Endothelial cell of umbilical vein (primary cell): ENCODE results near the gene CIZ1. TPM values are rescaled to one million over a fixed set of nuclear protein-coding genes. Genes with fewer than 3 reads are reported as not detected.

Experiments used
- BruUV-seq: library from RNA; stranded (reverse); fragments of 400-500 nt; replicated peaks from 2 replicates; lab custom pipeline; 2021; lab: Mats Ljungman, UMichigan
- CTCF ChIA-PET: fragments of 300-600, 350-600 bp; sonication (Branson Sonifier 250); formaldehyde crosslinking; loops from one replicate; lab custom pipeline; 2021; ENCODE audit warnings: antibody characterized with exemption, inconsistent platforms; lab: Charles Lee
- POLR2A ChIA-PET: fragments of 300-600, 350-600 bp; sonication (Branson Sonifier 250); formaldehyde crosslinking; loops from one replicate; lab custom pipeline; 2021; ENCODE audit warnings: antibody characterized with exemption, inconsistent platforms; lab: Charles Lee
- DNase-seq: peaks from one replicate; pipeline ENCODE4 v3.0.0-alpha.2; 2011; ENCODE audit warnings: low read depth, low spot score
- FAIRE-seq: peaks from 2 replicates; lab custom pipeline; 2011; peaks lifted over from hg19 to GRCh38; lab: Jason Lieb, UNC
- H2AFZ ChIP-seq: 2 replicates; pipeline ENCODE4 v1.6.0; 2012; ENCODE audit warnings: low read depth, low read length, control low read depth, inconsistent platforms
- H3K27ac ChIP-seq: 2 replicates; pipeline ENCODE4 v1.5.1; 2011; ENCODE audit warnings: low read depth, mild to moderate bottlenecking, control low read depth, low read length, moderate library complexity; ENCODE audit not compliant: insufficient read depth
- H3K27me3 ChIP-seq, 2 experiments: 2 replicates each; pipeline versions ENCODE4 v1.6.0 to v1.6.1; 2011; ENCODE audit warnings: low read length in 2 of 2, mixed read lengths in 1 of 2; ENCODE audit not compliant: control insufficient read depth in 2 of 2, insufficient read depth in 2 of 2
- H3K36me3 ChIP-seq, 2 experiments: 2 replicates in 1 of 2; 3 replicates in 1 of 2; pipeline ENCODE4 v1.5.1; 2011; ENCODE audit warnings: low read length in 2 of 2, mild to moderate bottlenecking in 1 of 2, moderate library complexity in 1 of 2; ENCODE audit not compliant: control insufficient read depth in 2 of 2, insufficient read depth in 2 of 2; ENCODE audit errors: extremely low read depth in 1 of 2
- H3K4me1 ChIP-seq: 3 replicates; pipeline ENCODE4 v1.5.1; 2011; ENCODE audit warnings: mild to moderate bottlenecking, low read length; ENCODE audit not compliant: control insufficient read depth, insufficient read depth; ENCODE audit errors: extremely low read depth
- H3K4me2 ChIP-seq: 2 replicates; pipeline ENCODE4 v1.6.1; 2011; ENCODE audit warnings: low read length, control low read depth, mixed read lengths; ENCODE audit not compliant: insufficient read depth
- H3K4me3 ChIP-seq, 3 experiments: fragments of 200-600 bp in 1 of 3; sonication (generic), shearing (Covaris generic) in 1 of 3; replicated peaks in 1 of 3; 2 replicates each; pipeline ENCODE4 v1.5.1; 2011 to 2016; ENCODE audit warnings: control low read depth in 3 of 3, low read length in 3 of 3, mild to moderate bottlenecking in 2 of 3, inconsistent platforms in 1 of 3, low read depth in 1 of 3, moderate library complexity in 1 of 3; ENCODE audit not compliant: insufficient read depth in 1 of 3
- H3K79me2 ChIP-seq: 2 replicates; pipeline ENCODE4 v1.6.0; 2012; ENCODE audit warnings: low read length, inconsistent platforms; ENCODE audit not compliant: control insufficient read depth, insufficient read depth
- H3K9ac ChIP-seq: replicated peaks from 2 replicates; pipeline ENCODE3; 2011; ENCODE audit warnings: low read length, control low read depth; ENCODE audit not compliant: insufficient read depth; ENCODE audit errors: extremely low read depth
- H3K9me1 ChIP-seq: replicated peaks from 3 replicates; pipeline ENCODE4 v1.6.0; 2011; ENCODE audit warnings: mild to moderate bottlenecking, low read length; ENCODE audit not compliant: control insufficient read depth, insufficient read depth; ENCODE audit errors: extremely low read depth
- H3K9me3 ChIP-seq: replicated peaks from 2 replicates; pipeline ENCODE4 v1.5.1; 2012; ENCODE audit warnings: low read length, inconsistent platforms; ENCODE audit not compliant: control insufficient read depth, insufficient read depth
- H4K20me1 ChIP-seq: replicated peaks from 2 replicates; pipeline ENCODE3; 2011; ENCODE audit warnings: mild to moderate bottlenecking, low read length; ENCODE audit not compliant: control insufficient read depth, insufficient read depth; ENCODE audit errors: extremely low read depth
- EZH2 ChIP-seq: IDR thresholded peaks from 2 replicates; pipeline ENCODE4 v1.6.1; 2012; ENCODE audit warnings: borderline replicate concordance, low read depth, mild to moderate bottlenecking, moderate library complexity, low read length, inconsistent platforms; ENCODE audit not compliant: severe bottlenecking
- FOS ChIP-seq: IDR thresholded peaks from 2 replicates; pipeline ENCODE4 v1.6.1; 2011; ENCODE audit warnings: mild to moderate bottlenecking, low read length, moderate library complexity, borderline replicate concordance; ENCODE audit not compliant: insufficient read depth
- GATA2 ChIP-seq: IDR thresholded peaks from 2 replicates; pipeline ENCODE4 v1.7.0; 2011; ENCODE audit warnings: low read depth, mild to moderate bottlenecking, moderate library complexity, mixed read lengths, low read length; ENCODE audit not compliant: insufficient read length, insufficient read depth
- JUN ChIP-seq: IDR thresholded peaks from 2 replicates; pipeline ENCODE4 v1.6.1; 2011; ENCODE audit warnings: borderline replicate concordance, low read depth; ENCODE audit not compliant: insufficient read length, insufficient read depth
- MYC ChIP-seq: IDR thresholded peaks from one replicate; pipeline ENCODE4 v1.6.1; 2011; ENCODE audit warnings: mild to moderate bottlenecking, low read depth, low read length
- POLR2A ChIP-seq: IDR thresholded peaks from 2 replicates; pipeline ENCODE4 v1.6.1; 2012; ENCODE audit warnings: low read depth, mild to moderate bottlenecking, control low read depth, low read length
- POLR2AphosphoS5 ChIP-seq: IDR thresholded peaks from 2 replicates; pipeline ENCODE4 v1.6.1; 2012; ENCODE audit warnings: low read depth, mild to moderate bottlenecking, control low read depth, low read length, moderate library complexity; ENCODE audit not compliant: insufficient read depth
- dilution Hi-C: fragments of 300-500 bp; cut with MboI; formaldehyde crosslinking; loops from one replicate; pipeline ENCODE4 v1.15.0; 2019; ENCODE audit warnings: low sequenced_read_pairs; ENCODE audit not compliant: extremely low pct_ligation_motif_present
- intact Hi-C: fragments of 100-400 bp; cut with micrococcal nuclease; formaldehyde crosslinking; loops from one replicate; pipeline ENCODE4 v1.10.0; 2022
- polyA plus RNA-seq, 4 experiments: library from polyadenylated mRNA; depleted of rRNA in 3 of 4; stranded (reverse) in 3 of 4; unstranded in 1 of 4; fragments of >200 nt; gene quantifications; 2 replicates each; pipeline versions ENCODE4 v1.2.1 to v1.2.3, GENCODE V29; 2011 to 2012; ENCODE audit warnings: missing spikeins in 1 of 4
- total RNA-seq: library from RNA; stranded (reverse); gene quantifications from 2 replicates; pipeline ENCODE4 v1.2.3, GENCODE V29; 2021
- TF ChIP-seq, protein P1 (sequence below): IDR thresholded peaks from 2 replicates; pipeline ENCODE4 v1.6.1; 2011; ENCODE audit not compliant: insufficient read depth, insufficient read length
- TF ChIP-seq, protein P2 (sequence below), 2 donors: IDR thresholded peaks; 1 replicate in 1 of 2; 2 replicates in 1 of 2; pipeline ENCODE4 v1.5.1; 2011; ENCODE audit warnings: low read length in 2 of 2, mild to moderate bottlenecking in 2 of 2, moderate library complexity in 2 of 2, control low read depth in 1 of 2, inconsistent platforms in 1 of 2, low read depth in 1 of 2; ENCODE audit not compliant: insufficient read depth in 1 of 2; ENCODE audit errors: extremely low read depth in 1 of 2

The CIZ1 gene
- total and polyA plus RNA-seq, 2 donors (not counting 3 experiments of a cell fraction or from before 2014, with no cell fraction given), result 88.3 to 150 TPM

DNA sequence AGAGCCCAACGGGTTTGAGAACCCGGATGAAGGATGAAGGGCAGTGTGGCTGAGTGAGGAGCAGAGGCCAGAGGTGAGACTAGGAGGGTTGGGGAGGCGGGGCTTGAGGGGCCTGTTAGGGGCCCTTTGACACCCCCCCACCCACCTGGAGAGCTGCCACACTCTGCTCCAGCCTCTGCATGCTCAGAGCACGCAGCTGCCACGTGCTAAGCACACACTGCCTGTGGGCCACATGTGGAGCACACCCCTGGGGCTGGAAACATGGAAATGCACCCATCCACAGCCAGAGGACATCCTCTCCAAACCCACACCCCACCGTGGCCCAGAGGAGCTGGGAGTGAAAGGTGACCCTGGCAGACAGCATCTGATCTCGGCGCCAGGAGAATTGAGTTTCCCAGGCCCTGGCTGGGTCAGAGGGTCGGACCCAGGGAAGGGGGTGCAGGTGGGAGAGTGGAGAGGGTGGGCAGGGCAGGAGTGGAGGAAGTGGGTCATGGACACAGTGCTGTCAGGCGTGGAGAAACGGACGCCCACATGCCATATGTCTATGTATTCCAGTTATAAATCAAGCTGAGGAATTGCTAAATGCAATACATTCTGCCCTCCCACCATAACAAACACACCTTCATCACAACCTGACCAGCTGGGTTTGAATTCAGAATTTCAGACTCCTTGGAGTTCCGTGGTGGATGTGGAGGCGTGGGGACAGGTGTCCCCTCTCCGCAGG, 17.7 kb upstream of the CIZ1 start:
- Histone ChIP-seq H3K9ac (no peak overlapping the region), H3K27me3 (peaks cover 18 to 20% of the 10 kb centered on the region in 2 experiments), H3K4me2 (no peak overlapping the region), H4K20me1 (no peaks in the 10 kb centered on the region), H3K9me1 (no peaks in the 10 kb centered on the region), H2AFZ (no peak overlapping the region), H3K4me1 (no peaks in the 10 kb centered on the region), H3K27ac (no peak overlapping the region), H3K9me3 (no peaks in the 10 kb centered on the region), H3K79me2 (no peaks in the 10 kb centered on the region), H3K4me3 (no peak overlapping the region), H3K36me3 (no peaks in the 10 kb centered on the region)
- DNase-seq (no peak), FAIRE-seq (no peak)
- ChIA-PET POLR2A (no interaction called here), CTCF (interaction anchor here (1.2 kb wide), 1 partner anchor 16 kb away, joined by 3 read pairs; no protein-coding TSS in a partner anchor)
- no TSS peak for BruUV-seq
- intact Hi-C loops, result no loop called here
- TF ChIP-seq POLR2AphosphoS5 (no peak), JUN (no peak), MYC (no peak), POLR2A (no peak), GATA2 (no peak), EZH2 (no peak), FOS (no peak)
- TF ChIP-seq, protein P1, sequence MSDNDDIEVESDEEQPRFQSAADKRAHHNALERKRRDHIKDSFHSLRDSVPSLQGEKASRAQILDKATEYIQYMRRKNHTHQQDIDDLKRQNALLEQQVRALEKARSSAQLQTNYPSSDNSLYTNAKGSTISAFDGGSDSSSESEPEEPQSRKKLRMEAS, result no peak
- TF ChIP-seq, protein P2, sequence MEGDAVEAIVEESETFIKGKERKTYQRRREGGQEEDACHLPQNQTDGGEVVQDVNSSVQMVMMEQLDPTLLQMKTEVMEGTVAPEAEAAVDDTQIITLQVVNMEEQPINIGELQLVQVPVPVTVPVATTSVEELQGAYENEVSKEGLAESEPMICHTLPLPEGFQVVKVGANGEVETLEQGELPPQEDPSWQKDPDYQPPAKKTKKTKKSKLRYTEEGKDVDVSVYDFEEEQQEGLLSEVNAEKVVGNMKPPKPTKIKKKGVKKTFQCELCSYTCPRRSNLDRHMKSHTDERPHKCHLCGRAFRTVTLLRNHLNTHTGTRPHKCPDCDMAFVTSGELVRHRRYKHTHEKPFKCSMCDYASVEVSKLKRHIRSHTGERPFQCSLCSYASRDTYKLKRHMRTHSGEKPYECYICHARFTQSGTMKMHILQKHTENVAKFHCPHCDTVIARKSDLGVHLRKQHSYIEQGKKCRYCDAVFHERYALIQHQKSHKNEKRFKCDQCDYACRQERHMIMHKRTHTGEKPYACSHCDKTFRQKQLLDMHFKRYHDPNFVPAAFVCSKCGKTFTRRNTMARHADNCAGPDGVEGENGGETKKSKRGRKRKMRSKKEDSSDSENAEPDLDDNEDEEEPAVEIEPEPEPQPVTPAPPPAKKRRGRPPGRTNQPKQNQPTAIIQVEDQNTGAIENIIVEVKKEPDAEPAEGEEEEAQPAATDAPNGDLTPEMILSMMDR (IDR thresholded peaks at IDR 0.05; ENCODE audit: extremely low read depth in 1 of 2, insufficient read depth in 1 of 2, low read depth in 1 of 2, low read length in 2 of 2), result no peak
- dilution Hi-C loops, result no loop called here
